ENCODE results near the gene CPB1.

Gene CPB1

GRCh38 chr3:148863297-148863696 lies 35.7 kb downstream of the CPB1 start:
- H3K9me3 ChIP-seq (ENCODE audit: insufficient read depth, low read length), result no peaks in the 10 kb centered on the region
- no peak for DNase-seq (ENCODE audit: low read depth, low spot score)
- no peaks in the 10 kb centered on the region for H3K36me3 ChIP-seq (ENCODE audit: insufficient read depth, insufficient read length, low read length)
- H3K27me3 ChIP-seq (ENCODE audit: insufficient read depth, insufficient read length), result no peaks in the 10 kb centered on the region
- TF ChIP-seq ZNF274 (IDR thresholded peaks at IDR 0.05; ENCODE audit: low read depth, low read length) (no peak), YY1 (IDR thresholded peaks at IDR 0.05; ENCODE audit: insufficient read depth, insufficient read length) (no peak), SUZ12 (IDR thresholded peaks at IDR 0.05; ENCODE audit: extremely low read depth, insufficient read depth, insufficient read length) (no peak)
- H3K9ac ChIP-seq (ENCODE audit: insufficient read length, low read depth), result no peak overlapping the region
- no peak overlapping the region for H3K4me3 ChIP-seq (ENCODE audit: insufficient read length, low read depth)
- H3K4me1 ChIP-seq (ENCODE audit: insufficient read depth, insufficient read length), result no peaks in the 10 kb centered on the region

- no peak for DNase-seq (ENCODE audit: low read depth, low spot score)
- no peaks in the 10 kb centered on the region for H3K9me3 ChIP-seq (ENCODE audit: insufficient read depth, low read length)
- H3K36me3 ChIP-seq (ENCODE audit: insufficient read depth, insufficient read length, low read length), result no peaks in the 10 kb centered on the region
- H3K27me3 ChIP-seq (ENCODE audit: insufficient read depth, insufficient read length), result no peaks in the 10 kb centered on the region
- TF ChIP-seq ZNF274 (IDR thresholded peaks at IDR 0.05; ENCODE audit: low read depth, low read length) (no peak), YY1 (IDR thresholded peaks at IDR 0.05; ENCODE audit: insufficient read depth, insufficient read length) (no peak), SUZ12 (IDR thresholded peaks at IDR 0.05; ENCODE audit: extremely low read depth, insufficient read depth, insufficient read length) (no peak)
- no peaks in the 10 kb centered on the region for H3K4me1 ChIP-seq (ENCODE audit: insufficient read depth, insufficient read length)
- no peak overlapping the region for H3K4me3 ChIP-seq (ENCODE audit: insufficient read length, low read depth)
- no peak overlapping the region for H3K9ac ChIP-seq (ENCODE audit: insufficient read length, low read depth)
Observed at GRCh38 chr3:148863814-148864213, 36.2 kb downstream of the CPB1 start.

- H3K9ac ChIP-seq (ENCODE audit: insufficient read length, low read depth), result no peak within 1 kb of the TSS
- no peak within 1 kb of the TSS for H3K4me3 ChIP-seq (ENCODE audit: insufficient read length, low read depth)
- no peaks in the 10 kb centered on the region for H3K27me3 ChIP-seq (ENCODE audit: insufficient read depth, insufficient read length)
- no peaks in the 10 kb centered on the region for H3K36me3 ChIP-seq (ENCODE audit: insufficient read depth, insufficient read length, low read length)
- no peak for TF ChIP-seq ZNF274 (IDR thresholded peaks at IDR 0.05; ENCODE audit: low read depth, low read length)
- no peak for TF ChIP-seq SUZ12 (IDR thresholded peaks at IDR 0.05; ENCODE audit: extremely low read depth, insufficient read depth, insufficient read length)
- TF ChIP-seq YY1 (IDR thresholded peaks at IDR 0.05; ENCODE audit: insufficient read depth, insufficient read length), result no peak
- H3K9me3 ChIP-seq (ENCODE audit: insufficient read depth, low read length), result no peaks in the 10 kb centered on the region
- no peaks in the 10 kb centered on the region for H3K4me1 ChIP-seq (ENCODE audit: insufficient read depth, insufficient read length)
- DNase-seq (ENCODE audit: low read depth, low spot score), result no peak
Observed at GRCh38 chr3:148865049-148865448, 37.4 kb downstream of the CPB1 start, which contains the start of gene CPA3. Gene CPA3, plus strand, starts transcription at chr3:148865296. Its CDS starts 12 bp downstream, at chr3:148865308.

GRCh38 chr3:148866261-148866660 lies 38.6 kb downstream of the CPB1 start:
- Histone ChIP-seq H3K36me3 (ENCODE audit: insufficient read depth, insufficient read length, low read length) (no peaks in the 10 kb centered on the region), H3K9ac (ENCODE audit: insufficient read length, low read depth) (no peak overlapping the region), H3K27me3 (ENCODE audit: insufficient read depth, insufficient read length) (no peaks in the 10 kb centered on the region), H3K9me3 (ENCODE audit: insufficient read depth, low read length) (no peaks in the 10 kb centered on the region), H3K4me1 (ENCODE audit: insufficient read depth, insufficient read length) (no peaks in the 10 kb centered on the region), H3K4me3 (ENCODE audit: insufficient read length, low read depth) (no peak overlapping the region)
- TF ChIP-seq ZNF274 (IDR thresholded peaks at IDR 0.05; ENCODE audit: low read depth, low read length), result no peak
- no peak for TF ChIP-seq SUZ12 (IDR thresholded peaks at IDR 0.05; ENCODE audit: extremely low read depth, insufficient read depth, insufficient read length)
- no peak for TF ChIP-seq YY1 (IDR thresholded peaks at IDR 0.05; ENCODE audit: insufficient read depth, insufficient read length)
- peak; percentile 9 for DNase-seq (ENCODE audit: low read depth, low spot score)

GRCh38 chr3:148873270-148873927 lies 45.8 kb downstream of the CPB1 start:
- TF ChIP-seq SUZ12 (IDR thresholded peaks at IDR 0.05; ENCODE audit: extremely low read depth, insufficient read depth, insufficient read length), result no peak
- TF ChIP-seq ZNF274 (IDR thresholded peaks at IDR 0.05; ENCODE audit: low read depth, low read length), result no peak
- no peak for TF ChIP-seq YY1 (IDR thresholded peaks at IDR 0.05; ENCODE audit: insufficient read depth, insufficient read length)
- Histone ChIP-seq H3K4me1 (ENCODE audit: insufficient read depth, insufficient read length) (no peaks in the 10 kb centered on the region), H3K9ac (ENCODE audit: insufficient read length, low read depth) (no peak overlapping the region), H3K4me3 (ENCODE audit: insufficient read length, low read depth) (no peak overlapping the region), H3K36me3 (ENCODE audit: insufficient read depth, insufficient read length, low read length) (no peaks in the 10 kb centered on the region), H3K27me3 (ENCODE audit: insufficient read depth, insufficient read length) (no peaks in the 10 kb centered on the region), H3K9me3 (ENCODE audit: insufficient read depth, low read length) (no peaks in the 10 kb centered on the region)
- DNase-seq (ENCODE audit: low read depth, low spot score), result no peak

- Histone ChIP-seq H3K4me1 (ENCODE audit: insufficient read depth, insufficient read length) (no peaks in the 10 kb centered on the region), H3K4me3 (ENCODE audit: insufficient read length, low read depth) (no peak overlapping the region), H3K9ac (ENCODE audit: insufficient read length, low read depth) (no peak overlapping the region), H3K27me3 (ENCODE audit: insufficient read depth, insufficient read length) (no peaks in the 10 kb centered on the region), H3K36me3 (ENCODE audit: insufficient read depth, insufficient read length, low read length) (no peaks in the 10 kb centered on the region), H3K9me3 (ENCODE audit: insufficient read depth, low read length) (no peaks in the 10 kb centered on the region)
- TF ChIP-seq ZNF274 (IDR thresholded peaks at IDR 0.05; ENCODE audit: low read depth, low read length) (no peak), SUZ12 (IDR thresholded peaks at IDR 0.05; ENCODE audit: extremely low read depth, insufficient read depth, insufficient read length) (no peak), YY1 (IDR thresholded peaks at IDR 0.05; ENCODE audit: insufficient read depth, insufficient read length) (no peak)
- no peak for DNase-seq (ENCODE audit: low read depth, low spot score)
Observed at GRCh38 chr3:148873977-148874376, 46.4 kb downstream of the CPB1 start.

GRCh38 chr3:148878095-148878494 lies 50.5 kb downstream of the CPB1 start:
- Histone ChIP-seq H3K4me3 (ENCODE audit: insufficient read length, low read depth) (no peak overlapping the region), H3K4me1 (ENCODE audit: insufficient read depth, insufficient read length) (no peaks in the 10 kb centered on the region), H3K9me3 (ENCODE audit: insufficient read depth, low read length) (no peaks in the 10 kb centered on the region), H3K27me3 (ENCODE audit: insufficient read depth, insufficient read length) (no peaks in the 10 kb centered on the region), H3K9ac (ENCODE audit: insufficient read length, low read depth) (no peak overlapping the region), H3K36me3 (ENCODE audit: insufficient read depth, insufficient read length, low read length) (no peaks in the 10 kb centered on the region)
- TF ChIP-seq SUZ12 (IDR thresholded peaks at IDR 0.05; ENCODE audit: extremely low read depth, insufficient read depth, insufficient read length) (no peak), ZNF274 (IDR thresholded peaks at IDR 0.05; ENCODE audit: low read depth, low read length) (no peak), YY1 (IDR thresholded peaks at IDR 0.05; ENCODE audit: insufficient read depth, insufficient read length) (no peak)
- no peak for DNase-seq (ENCODE audit: low read depth, low spot score)
